PFSK-1 (cell line): Measurements from ENCODE around the gene LILRA6.
A peak's percentile ranks its signal among the peaks of the same experiment; 100 is the strongest.

Source experiments
- FOXP2 ChIP-seq: optimal IDR thresholded peaks from 2 replicates; pipeline ENCODE3; 2011; ENCODE audit warnings: borderline replicate concordance, control low read depth, inconsistent platforms; ENCODE audit not compliant: insufficient read depth; ENCODE audit errors: extremely low read length, extremely low read depth
- POLR2AphosphoS5 ChIP-seq: IDR thresholded peaks from 2 replicates; pipeline ENCODE4 v1.6.1; 2012; ENCODE audit warnings: low read depth, mild to moderate bottlenecking, control low read depth, low read length, moderate library complexity
- REST ChIP-seq, 2 experiments: IDR thresholded peaks; 2 replicates each; pipeline versions ENCODE4 v1.6.1 to v1.8.0; 2011 to 2012; ENCODE audit warnings: low read depth in 2 of 2, low read length in 2 of 2, control low read depth in 1 of 2, inconsistent platforms in 1 of 2, mild to moderate bottlenecking in 1 of 2, moderate library complexity in 1 of 2; ENCODE audit not compliant: insufficient read depth in 1 of 2
- SIN3A ChIP-seq: IDR thresholded peaks from 2 replicates; pipeline ENCODE4 v1.6.1; 2012; ENCODE audit warnings: mild to moderate bottlenecking, low read length, moderate library complexity, borderline replicate concordance; ENCODE audit not compliant: insufficient read depth
- TAF1 ChIP-seq: IDR thresholded peaks from 2 replicates; pipeline ENCODE4 v1.6.1; 2012; ENCODE audit warnings: low read length, control low read depth, borderline replicate concordance; ENCODE audit not compliant: insufficient read depth

Gene LILRA6

GRCh38 chr19:54252845-54253244 lies 10.3 kb upstream of the LILRA6 start:
- TF ChIP-seq TAF1 (no peak), SIN3A (no peak), REST (IDR thresholded peaks at IDR 0.05; ENCODE audit: insufficient read depth in 1 of 2, low read depth in 2 of 2, low read length in 2 of 2) (no peak), POLR2AphosphoS5 (no peak), FOXP2 (no peak)

- no peak for TF ChIP-seq REST (IDR thresholded peaks at IDR 0.05; ENCODE audit: insufficient read depth in 1 of 2, low read depth in 2 of 2, low read length in 2 of 2)
- no peak for TF ChIP-seq POLR2AphosphoS5
- TF ChIP-seq SIN3A: no peak
- TF ChIP-seq TAF1: no peak
- TF ChIP-seq FOXP2: no peak
These were observed 9.7 kb upstream of the LILRA6 start for GRCh38 chr19:54252243-54252642.

- TF ChIP-seq POLR2AphosphoS5: peak; percentile 31; the same call in 1 of the 2 replicates
- TF ChIP-seq FOXP2: no peak
- no peak for TF ChIP-seq TAF1
- TF ChIP-seq SIN3A: peak; percentile 68; the same call in 1 of the 2 replicates
- no peak for TF ChIP-seq REST (IDR thresholded peaks at IDR 0.05; ENCODE audit: insufficient read depth in 1 of 2, low read depth in 2 of 2, low read length in 2 of 2)
These were observed 5.5 kb upstream of the LILRA6 start for GRCh38 chr19:54248016-54248601.

- TF ChIP-seq TAF1 (no peak), REST (IDR thresholded peaks at IDR 0.05; ENCODE audit: insufficient read depth in 1 of 2, low read depth in 2 of 2, low read length in 2 of 2) (no peak), FOXP2 (no peak), POLR2AphosphoS5 (no peak), SIN3A (no peak)
These were observed 4.7 kb upstream of the LILRA6 start for GRCh38 chr19:54247106-54247930.
